SKM-1 treated with dmso at 0.1 percent for 144 hours (cell line): ENCODE results near the gene TRIM10.

Experiments
- DNase-seq: peaks from one replicate; lab custom pipeline; 2025; ENCODE audit not compliant: unreplicated experiment; lab: John Stamatoyannopoulos, UW

TRIM10 gene, protein sequence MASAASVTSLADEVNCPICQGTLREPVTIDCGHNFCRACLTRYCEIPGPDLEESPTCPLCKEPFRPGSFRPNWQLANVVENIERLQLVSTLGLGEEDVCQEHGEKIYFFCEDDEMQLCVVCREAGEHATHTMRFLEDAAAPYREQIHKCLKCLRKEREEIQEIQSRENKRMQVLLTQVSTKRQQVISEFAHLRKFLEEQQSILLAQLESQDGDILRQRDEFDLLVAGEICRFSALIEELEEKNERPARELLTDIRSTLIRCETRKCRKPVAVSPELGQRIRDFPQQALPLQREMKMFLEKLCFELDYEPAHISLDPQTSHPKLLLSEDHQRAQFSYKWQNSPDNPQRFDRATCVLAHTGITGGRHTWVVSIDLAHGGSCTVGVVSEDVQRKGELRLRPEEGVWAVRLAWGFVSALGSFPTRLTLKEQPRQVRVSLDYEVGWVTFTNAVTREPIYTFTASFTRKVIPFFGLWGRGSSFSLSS

GRCh38 chr6:30160785-30161531, at the start of gene TRIM10:
TSS of gene TRIM10 (minus strand) at chr6:30161211. CDS start at chr6:30160858, 353 bp downstream.
- no peak for DNase-seq

GRCh38 chr6:30207619-30208295, 46.7 kb upstream of the TRIM10 start:
- DNase-seq = no peak

GRCh38 chr6:30206799-30207618, 46.0 kb upstream of the TRIM10 start:
- DNase-seq = no peak

DNA sequence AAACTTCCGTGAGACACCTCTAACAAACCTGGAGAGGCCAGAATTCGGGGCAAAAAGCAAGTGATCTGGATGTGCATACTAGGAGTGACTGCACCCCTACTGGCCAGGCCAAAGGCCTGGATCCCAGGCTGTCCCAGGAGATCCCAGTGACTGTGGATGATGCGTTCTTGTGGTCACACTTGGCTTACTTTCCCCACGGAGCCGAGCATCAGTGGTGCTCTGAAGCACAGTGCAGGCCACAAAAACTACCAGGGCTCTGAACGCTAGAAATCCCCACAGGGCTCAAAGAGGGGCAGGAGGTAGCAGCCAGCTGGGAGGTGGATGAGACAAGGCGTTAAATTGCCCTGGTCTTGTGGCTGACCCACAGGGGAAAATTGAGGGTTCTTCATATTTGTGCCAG, 45.1 kb upstream of the TRIM10 start:
- no peak for DNase-seq

- no peak for DNase-seq
Measured at GRCh38 chr6:30204116-30204515, 43.1 kb upstream of the TRIM10 start.

DNA sequence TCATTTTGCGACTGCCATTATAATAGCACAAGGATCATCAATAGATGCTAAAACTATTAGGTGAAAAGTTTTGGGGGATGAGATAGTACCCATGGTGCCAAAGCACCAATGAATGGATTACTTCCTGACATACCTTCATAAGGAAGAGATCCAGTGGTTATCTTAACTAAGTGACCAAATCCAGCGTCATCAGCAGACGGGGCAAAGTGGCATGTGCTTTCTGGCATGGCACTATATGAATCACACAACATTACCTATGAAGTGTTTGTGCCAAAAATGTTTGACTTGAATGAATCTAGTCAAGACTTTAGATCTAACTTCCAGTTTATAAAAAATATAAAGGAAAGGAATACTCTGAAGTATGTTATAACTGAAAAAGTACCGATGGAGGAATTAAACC, 41.4 kb upstream of the TRIM10 start:
- no peak for DNase-seq

DNA sequence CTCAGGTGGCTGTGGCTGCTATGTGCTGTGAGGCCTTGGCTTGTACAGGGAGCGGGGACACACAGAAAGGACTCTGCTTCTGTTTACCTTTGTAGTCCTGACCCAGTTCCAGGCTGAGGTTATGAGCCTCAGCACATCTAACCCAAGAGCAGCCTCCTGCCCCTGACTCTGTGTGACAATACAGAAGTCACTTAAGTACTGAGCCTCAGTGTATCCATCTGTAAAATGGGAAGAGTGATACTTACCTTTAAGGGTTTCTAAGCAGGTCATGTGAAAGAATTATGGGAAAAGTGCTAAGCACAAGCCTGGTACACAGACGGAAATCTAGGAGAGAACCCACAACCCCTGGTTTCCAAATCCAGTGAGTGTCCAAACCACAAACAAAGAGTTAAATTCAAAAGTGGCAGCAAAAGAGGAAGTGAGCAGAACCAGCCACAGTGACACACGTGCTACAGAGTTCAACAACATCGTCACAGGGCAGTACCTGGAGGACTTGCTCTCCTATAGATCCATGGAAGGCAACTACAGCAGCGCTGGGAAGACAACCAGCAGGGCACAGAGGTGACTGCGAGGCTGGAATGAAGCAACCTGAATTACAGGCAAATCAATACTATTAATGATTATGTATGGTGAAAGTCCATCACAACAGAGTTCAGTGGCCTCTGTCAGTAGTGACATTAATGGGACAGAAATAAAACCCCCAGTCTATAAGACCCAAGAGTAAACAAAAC, 39.7 kb upstream of the TRIM10 start:
- DNase-seq = peak; percentile 94

DNA sequence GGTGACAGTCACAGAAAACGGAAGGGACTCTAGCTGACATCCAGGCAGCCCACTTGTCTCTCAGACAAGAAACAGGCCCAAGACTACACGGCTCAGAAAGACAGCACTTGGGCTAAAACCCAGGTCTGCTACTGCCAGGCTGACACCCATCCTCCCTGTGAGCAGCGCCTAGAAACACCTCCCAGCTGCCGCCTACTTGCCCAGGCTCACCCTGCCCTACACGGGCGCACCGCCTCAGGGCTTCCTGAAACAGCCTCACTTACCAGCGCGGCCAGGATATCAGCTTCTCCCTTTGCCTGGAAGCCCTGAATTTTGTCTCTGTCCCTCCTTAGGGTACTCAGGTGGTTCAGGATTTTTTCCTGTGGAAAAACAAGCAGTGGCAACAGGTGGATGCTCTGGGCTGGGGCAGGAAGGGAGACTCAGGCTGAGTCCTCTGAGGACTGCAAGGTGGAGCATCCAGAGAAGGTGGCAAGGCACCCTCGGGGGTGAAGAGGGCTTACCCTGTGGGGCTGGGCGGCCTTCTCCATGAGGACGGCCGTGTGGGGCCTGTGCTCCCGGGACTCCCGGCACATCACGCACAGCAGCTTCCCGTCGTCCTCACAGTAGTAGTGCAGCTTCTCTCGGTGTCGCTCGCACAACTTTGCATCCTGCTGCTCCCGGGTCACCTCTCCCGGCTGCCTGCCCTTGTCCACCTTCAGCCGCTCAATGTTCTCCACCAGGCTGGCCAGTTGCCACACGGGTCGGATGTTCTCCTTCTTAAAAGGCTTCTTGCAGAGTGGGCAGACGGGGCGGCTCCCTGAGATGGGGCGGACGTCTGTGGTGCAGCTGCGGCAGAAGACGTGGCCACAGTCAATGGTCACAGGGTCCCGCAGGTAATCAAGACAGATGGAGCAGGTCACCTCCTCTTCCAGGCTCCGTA, 37.4 kb upstream of the TRIM10 start:
- DNase-seq = no peak

GRCh38 chr6:30196376-30196775, 35.4 kb upstream of the TRIM10 start:
- no peak for DNase-seq

DNA sequence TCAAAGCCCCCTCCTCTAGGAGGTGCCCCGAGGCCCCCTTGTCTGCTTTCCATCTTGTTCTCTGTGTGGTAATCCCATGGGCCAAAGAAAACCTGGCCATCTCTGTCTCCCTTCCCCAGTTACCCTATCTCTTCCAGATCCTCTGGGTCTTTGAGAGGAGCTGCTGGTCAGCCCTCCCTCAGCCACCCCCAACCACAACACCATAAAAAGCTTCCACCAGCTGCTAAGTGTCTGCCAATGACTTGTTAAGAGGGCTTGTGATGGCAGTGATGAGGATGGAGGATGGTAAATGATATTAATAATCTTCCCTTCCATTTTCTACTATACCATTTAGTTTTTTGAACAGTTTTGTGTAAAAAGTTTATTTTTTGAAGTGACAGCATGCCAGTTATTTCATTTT, 34.9 kb upstream of the TRIM10 start:
- no peak for DNase-seq

DNA sequence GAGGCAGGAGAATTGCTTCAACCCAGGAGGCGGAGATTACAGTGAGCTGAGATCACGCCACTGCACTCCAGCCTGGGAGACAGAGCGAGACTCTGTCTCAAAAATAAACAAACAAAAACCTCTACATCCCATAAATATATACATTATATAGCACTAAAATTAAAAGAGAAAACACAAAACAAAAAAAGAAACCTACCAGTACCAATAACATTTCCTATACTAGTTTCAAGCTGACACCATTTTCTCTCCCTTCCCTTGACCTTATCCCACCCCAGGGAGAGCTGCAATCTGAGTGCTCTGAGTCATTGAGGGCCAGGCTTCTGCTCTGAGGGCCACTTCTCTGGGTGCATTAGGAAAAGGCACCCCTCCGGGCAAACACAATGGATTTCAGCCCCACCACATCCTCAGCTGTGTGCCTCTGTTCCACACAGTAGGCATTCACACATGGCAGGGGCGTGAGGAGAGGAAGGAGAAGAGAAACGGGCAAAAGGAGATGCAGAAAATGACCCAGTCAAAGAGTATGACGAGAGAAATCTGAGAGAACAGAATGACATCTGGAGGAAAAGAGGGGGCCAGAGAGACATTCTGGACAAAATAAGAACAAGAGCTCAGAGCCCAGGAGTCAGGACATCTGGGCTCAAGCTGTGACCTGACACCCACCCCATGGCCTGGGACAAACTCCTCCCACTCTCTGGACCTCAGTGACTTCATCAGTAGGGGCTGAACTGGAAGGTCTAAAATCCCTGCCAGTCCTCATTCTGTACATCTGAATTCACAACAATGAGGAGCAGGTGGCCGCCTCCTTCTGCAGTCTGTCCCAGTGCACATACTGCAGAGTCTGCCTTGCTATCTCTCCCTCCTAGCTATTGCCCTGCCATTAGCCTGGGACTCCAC, 34.0 kb upstream of the TRIM10 start:
- DNase-seq = no peak

DNA sequence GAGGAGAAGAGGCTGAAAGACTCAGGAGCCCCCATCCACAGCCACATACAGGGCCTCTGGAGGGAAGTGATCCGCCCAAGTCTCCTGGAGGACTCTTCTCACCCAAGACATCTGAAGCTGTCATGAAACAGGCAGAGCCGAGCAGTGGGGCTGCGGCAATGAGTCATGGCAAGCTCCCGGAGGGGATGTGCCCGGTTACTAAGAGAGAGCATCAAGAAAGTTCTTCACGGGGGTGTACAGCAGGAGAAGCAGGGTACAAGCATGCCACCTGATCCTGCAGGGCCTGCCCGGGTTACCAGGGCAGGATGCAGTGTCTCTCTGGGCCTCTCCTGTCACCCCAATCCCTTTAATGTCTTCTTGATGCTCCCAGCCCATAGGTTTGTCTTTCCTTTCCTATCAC, 31.1 kb upstream of the TRIM10 start:
- DNase-seq = no peak

- DNase-seq = no peak
Measured at GRCh38 chr6:30188541-30188940, 27.5 kb upstream of the TRIM10 start.

DNA sequence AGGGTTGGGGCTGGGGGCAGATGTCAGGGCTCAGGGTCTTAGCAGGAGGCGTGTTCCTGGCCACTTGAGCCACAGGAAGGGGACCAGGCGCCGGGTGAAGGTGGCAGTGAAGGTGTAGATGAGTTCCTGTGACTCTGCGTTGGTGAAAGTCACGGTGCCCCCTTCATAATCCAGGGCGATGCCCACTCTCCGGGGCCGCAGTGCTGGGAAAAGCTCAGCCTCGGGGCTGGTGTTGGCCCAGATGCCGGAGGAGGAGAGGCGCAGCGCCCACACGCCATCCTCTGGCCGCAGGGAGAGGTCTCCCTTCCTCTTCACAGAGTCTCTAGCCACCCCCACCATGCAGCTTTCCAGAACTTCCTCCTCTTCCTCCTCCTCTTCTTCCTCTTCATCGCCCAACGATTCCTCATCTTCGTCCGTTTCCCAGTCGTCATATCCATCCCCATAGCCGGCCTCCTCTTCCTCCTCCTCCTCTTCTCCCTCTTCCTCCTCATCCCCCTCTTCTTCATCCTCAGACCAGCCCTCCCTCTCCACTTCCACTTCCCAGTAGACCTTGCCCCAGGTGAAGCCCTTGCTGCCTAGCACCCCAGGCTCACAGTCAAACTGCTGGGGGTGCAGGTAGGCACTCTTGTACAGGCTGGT, 25.0 kb upstream of the TRIM10 start:
- DNase-seq = no peak

- no peak for DNase-seq
Measured at GRCh38 chr6:30184417-30185031, 23.5 kb upstream of the TRIM10 start.

DNA sequence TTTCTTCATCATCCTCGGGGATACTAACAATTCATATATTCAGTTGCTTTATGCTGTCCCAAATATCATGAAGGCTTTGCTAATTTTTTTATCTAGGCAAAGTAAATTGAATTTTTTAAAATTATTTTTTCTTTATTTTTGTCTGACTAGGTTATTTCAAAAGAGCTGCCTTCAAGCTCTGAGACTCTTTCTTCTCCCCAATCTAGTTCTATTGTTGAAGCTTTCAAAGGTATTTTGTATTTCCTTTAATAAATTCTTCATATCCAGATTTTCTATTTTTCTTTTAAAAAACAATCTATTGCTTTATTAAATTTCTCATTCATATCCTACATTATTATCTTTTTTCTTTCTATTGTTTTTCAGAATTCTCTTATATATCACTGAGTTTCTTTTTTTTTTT, 19.1 kb upstream of the TRIM10 start:
- DNase-seq = no peak

DNA sequence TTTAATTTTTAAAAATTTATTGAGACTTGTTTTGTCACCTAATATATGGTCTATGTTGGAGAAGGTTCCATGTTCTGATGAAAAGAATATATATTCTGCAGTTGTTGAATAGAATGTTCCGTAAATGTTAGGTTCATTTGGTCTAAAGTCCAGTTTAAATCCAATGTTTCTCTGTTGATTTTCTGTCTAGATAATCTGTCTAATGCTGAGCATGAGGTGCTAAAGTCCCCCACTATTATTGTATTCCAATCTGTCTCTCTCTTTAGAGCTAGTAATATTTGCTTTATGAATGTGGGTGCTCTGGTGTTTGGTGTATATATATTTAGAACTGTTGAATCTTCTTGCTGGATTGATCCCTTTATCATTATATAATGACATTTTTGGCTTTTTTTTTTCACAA, 17.8 kb upstream of the TRIM10 start:
- no peak for DNase-seq
